Stimulated activated CD4-positive, alpha-beta T cell treated with anti-CD3 and anti-CD28 coated beads, Interleukin-4, amount 100 ng/mL, for 24 hours (primary cell): ENCODE measurements around the gene RNF207.
A peak's percentile ranks its signal among the peaks of the same experiment; 100 is the strongest.

Experiments used
- DNase-seq: peaks from one replicate; pipeline ENCODE4 v3.0.0-alpha.2; 2020

The RNF207 gene

DNA sequence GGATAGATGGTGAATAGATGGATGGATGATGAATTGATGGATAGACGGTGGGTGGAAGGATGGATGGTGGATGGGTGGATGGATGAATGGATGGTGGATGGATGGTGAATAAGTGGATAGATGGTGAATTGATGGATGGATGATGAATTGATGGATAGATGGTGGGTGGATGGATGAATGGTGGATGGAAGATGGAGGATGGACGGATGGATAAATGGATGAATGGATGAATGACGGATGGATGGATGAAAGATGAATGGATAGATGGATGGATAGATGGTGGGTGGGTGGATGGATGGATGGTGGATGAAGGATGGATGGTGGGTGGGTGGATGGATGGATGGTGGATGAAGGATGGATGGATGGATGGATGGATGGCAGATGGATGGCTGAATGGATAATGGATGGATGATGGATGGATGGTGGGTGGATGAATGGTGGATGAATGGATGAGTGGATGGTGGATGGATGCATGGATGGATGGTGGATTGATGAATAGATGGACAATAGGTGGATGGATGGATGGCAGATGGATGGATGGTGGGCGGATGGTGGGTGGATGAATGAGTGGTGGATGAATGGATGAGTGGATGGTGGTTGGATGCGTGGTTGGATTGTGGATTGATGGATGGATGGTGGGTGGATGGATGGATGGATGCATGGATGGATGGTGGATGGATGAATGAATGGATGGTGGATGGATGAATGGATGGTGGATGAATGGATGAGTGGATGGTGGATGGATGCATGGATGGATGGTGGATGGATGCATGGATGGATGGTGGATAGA, 31.1 kb upstream of the RNF207 start:
- DNase-seq: no peak

- DNase-seq: no peak
Observed at GRCh38 chr1:6175411-6175828, 30.5 kb upstream of the RNF207 start.

DNA sequence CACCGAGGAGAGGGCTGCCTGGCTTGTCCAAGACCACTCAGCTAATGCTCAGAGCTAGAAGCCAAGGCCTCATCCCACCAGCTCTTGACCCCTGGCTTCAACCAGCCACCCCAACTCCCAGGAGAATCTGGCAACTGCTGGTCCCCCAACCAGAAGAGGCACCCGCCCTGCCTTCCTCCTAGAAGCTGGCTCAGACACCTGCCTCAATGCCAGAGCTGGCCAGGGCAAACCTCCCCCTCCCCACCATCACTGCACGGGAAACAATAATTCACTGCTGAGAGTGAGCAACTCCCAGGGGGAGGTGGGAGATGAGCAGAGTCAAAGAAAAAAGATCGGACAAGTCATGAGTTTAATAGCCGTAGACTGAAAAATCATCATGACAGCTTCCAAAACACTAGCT, 29.1 kb upstream of the RNF207 start:
- no peak for DNase-seq

GRCh38 chr1:6177681-6178380, 28.1 kb upstream of the RNF207 start:
- DNase-seq: no peak

DNA sequence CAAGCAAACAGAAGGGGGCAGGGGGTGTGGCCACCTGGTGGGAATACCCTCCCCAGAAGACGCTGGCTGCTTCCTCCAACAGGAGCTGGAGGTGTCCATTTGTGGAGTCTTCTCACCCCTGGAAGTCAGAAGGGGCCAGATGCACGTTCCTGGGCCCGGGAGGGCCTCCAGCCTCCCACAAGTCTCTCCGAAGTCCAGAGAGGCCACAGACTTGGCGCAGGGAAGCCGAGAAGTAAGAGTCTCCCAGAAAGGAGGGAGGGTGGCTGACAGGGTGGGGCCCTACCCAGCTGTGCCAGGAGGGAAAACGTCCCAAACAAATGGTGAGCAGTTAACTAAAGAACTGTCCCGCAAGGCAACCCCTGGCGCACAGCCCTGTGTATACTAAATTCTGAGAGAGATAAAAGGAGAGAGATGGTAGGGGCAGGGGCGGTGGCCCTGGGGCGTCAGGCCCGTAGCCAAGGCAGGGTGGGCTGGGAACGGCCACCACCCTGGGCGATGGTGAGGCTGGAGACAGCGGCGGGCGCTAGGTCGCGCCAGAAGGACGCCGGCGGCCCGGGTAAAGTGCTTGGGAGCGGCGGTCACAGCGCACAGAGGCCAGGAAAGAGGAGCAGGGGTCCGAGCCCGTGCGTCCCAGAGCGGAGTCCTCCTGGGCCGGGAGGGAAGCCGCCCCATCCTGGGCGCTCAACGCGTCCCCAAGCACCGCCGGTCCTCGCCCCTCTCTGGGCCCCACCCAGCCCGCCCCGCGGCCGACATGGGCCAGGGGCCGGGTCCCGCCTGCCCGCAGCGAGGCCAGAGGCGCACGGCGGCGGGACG, 27.0 kb upstream of the RNF207 start:
- no peak for DNase-seq

DNA sequence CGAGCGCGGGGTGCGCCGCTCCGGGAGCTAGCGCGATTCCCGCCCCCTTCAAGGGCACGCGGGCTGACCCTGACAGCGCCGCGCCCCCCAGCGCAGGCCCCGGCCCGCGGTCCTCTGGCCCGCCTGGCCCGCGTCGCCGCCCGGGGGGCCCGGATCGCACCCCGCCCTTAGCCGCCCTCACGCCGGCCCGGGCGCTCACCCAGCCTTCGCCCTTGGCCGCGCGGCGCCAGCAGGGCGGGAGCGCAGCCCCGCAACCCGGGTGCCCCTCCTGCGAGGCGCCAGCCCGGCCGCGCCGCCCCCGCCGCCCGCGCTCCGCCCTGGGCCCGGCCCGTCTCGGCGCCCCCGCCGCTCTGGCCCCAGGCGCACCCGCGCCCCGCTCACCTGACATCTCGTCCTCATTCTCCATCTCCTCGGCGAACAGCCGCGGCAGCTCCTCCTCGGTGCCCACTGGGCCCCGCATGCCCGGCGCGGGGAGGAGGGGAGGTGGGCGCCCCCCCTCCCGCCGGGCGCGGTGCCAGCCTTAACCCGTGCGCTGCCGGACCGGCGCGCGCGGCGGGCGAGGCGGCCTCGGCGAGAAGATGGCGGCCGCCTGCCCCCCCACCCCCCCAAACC, 26.2 kb upstream of the RNF207 start:
- DNase-seq: no peak

DNA sequence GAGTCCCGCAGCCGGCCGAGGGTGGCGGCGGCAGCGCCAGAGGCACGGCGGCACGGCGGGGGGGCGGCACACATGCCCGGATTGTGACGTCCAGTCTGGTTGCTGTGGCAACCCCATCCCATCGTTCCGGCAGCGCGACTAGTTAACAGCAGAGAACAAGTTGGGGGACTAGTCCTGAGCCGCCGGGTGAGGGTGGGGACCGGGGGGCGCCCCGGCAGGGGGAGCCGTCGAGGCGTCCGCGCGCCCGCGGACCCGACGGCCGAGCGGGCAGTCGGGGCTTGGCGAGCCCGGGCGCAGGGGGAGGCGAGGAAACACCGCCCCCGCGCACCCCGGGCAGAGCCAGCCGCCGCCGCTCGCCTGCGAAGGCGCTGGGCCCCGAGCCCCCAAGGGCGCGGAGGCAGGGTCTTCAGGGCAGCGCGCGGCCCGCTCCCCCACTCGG, 25.6 kb upstream of the RNF207 start, which contains the start of gene CHD5:
CHD5 (minus strand) TSS at position 54 of the 439 bp plus-strand sequence. CDS start 298 bp downstream, outside the sequence.
- DNase-seq: no peak

GRCh38 chr1:6180707-6181311, 25.1 kb upstream of the RNF207 start:
- DNase-seq: no peak

GRCh38 chr1:6181347-6181770, 24.6 kb upstream of the RNF207 start:
- no peak for DNase-seq

- DNase-seq: no peak
Observed at GRCh38 chr1:6183520-6183989, 22.4 kb upstream of the RNF207 start.

DNA sequence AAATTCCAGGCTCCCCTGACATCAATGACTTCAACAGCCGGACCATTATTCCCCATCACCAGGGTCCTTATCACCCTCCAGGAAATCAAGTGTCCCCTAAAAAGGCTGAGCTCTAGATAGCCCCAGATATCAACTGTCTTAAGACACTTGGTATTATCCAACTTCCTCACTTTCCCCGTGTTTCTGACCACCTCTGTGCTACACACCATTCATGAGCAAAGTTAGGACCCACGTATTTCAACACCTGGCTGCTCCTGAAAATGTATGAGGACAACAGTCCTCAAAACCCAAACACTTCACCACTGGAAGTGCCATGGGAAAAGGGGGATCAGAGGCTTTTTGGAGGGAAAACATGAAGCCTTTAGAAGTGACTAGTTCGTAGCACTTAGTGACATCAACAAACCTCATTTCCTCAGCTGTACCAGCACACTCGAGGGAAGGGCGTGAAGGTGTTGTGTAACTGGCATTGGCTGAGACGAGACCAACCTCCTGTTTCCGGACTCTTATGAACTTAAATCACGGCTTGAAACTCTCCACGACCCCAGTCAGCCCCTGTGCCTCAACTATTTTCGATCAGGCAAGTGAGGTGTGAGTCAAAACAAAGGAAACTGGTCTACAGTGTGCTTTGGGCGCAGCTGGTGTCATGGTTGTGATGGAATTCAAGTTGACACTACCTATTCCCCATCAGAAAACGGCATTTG, 21.7 kb upstream of the RNF207 start:
- DNase-seq: no peak

- DNase-seq: no peak
Observed at GRCh38 chr1:6185151-6185550, 20.8 kb upstream of the RNF207 start.

DNA sequence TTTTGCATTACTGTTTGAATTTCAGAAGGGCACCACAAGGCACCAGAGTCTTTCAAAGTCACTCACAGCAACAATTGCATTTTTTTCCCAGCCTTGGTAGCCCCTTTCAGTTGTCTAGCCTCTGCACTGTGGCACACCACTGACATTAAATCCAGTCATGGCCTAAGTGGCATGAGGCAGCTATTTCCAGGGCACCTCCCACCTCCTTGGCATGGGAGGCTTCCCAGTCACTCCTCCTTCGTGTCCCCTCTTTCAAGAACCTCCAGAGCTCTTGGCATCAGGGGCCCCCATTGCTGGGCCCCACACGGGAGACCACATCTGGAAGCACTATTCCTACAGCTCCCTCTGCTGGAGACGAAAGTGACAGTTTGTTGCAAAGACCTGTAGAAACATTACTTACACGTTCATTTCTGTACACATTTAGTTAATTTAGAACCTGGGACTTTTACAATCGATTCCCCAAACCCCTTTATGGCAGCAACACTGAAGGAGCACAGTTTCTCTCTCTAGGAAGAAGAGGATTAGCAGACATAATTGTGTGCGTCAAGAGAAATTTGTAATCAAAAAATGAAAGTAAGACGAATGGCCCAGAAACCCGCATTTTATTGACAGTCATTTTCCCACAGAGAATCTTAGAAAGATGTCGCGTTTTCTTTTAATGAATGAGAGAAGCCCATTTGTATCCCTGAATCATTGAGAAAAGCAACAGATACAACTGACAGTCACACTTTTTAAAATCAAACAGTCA, 20.1 kb upstream of the RNF207 start:
- DNase-seq: peak; percentile 35

GRCh38 chr1:6188466-6188865, 17.5 kb upstream of the RNF207 start:
- DNase-seq: no peak

DNA sequence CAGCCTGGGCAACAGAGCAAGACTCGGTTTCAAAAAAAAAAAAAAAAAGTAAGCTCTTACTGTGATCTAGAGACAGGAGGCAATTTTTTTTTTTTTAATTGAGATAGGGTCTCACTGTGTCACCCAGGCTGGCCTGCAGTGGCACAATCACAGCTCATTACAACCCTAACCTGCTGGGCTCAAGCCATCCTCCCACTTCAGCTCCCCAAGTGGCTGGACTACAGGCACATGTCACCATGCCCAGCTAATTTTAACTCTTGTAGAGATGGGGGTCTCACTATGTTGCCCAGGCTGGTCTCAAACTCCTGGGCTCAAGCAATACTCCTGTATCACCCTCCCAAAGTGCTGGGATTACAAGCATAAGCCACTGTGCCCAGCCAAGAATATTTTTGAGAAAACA, 14.0 kb upstream of the RNF207 start:
- DNase-seq: no peak

GRCh38 chr1:6197746-6198427, 8.0 kb upstream of the RNF207 start:
- no peak for DNase-seq

GRCh38 chr1:6198646-6199297, 7.1 kb upstream of the RNF207 start:
- DNase-seq: peak; percentile 49

DNA sequence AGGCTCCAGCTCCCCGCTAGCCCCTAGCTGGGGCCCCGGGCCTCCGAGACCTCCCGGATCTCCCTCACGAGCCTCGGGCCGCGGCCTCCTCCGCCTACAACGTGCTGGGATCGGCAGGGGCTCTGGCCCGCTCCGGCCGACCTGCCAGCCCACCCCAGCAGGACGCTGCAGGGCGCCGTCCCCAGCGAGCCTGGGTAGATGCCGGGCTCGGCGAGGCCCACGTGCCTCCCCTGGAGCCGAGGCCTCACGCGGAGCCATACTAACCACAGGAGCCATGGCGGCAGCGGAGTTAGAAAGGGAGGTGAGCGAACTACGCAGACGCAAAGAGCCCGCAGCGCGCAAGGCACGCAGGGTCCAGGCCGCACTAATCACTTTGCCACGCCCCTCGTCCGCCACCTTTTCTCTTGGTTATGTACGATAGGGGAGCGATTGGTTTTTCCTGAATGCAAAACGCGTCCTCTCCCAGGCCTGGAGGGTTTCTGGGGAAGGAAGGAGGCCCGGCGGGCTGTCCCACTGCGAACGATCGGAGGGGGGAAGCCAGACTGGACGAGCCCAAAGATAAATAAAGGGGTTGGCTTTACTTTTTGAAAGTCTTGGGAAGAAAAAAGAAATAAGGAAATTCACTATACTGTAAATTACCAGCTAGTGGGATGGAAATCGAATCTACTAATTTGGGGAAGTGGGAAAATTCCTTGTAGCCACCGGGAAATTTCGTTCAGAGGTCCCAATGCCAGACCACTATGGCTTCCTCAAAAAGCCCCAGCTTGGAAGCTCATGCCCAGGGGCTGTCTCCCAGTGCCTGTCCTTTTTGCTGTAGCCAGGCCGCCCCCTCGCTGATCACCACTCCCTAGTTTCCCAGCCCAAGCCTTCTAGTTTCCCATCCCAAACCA, 6.4 kb upstream of the RNF207 start, which contains the start of gene RPL22:
RPL22 (minus strand) TSS at position 298 of the 890 bp plus-strand sequence; CDS start at position 276, 22 bp downstream.
- DNase-seq: peak; percentile 99
